ENCODE results near the gene ARMC7. TPM values are rescaled to one million over a fixed set of nuclear protein-coding genes. Genes with fewer than 3 reads are reported as not detected.

Gene ARMC7
- total RNA-seq, 4 donors from 2014 or later, result 0.29 to 9.2 (median 2.0) TPM

DNA sequence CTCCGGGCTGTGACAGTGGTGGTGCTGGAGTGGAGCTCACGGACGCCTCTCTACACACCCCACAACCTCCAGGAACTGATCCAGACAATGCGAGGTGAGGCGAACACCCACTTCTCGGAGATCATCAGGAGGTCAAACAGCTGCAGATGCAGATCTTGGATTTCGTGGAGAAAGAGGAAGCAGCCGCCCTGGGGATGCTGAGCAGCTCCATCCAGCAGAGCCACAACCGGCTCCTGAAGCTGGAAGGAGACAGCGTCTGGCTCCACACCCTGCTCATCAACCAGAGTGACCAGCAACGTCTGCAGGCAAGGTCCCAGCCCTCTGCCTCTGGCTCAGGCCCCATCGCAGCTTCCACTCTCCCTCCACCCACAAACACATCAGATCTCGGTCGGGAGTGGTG, 35.2 kb upstream of the ARMC7 start:
- intact Hi-C loops (cut with DNase I; ENCODE audit: low total_unique reads), result no loop called here
- no peak for TF ChIP-seq POLR2A (IDR thresholded peaks at IDR 0.05)
- TF ChIP-seq, protein P1, sequence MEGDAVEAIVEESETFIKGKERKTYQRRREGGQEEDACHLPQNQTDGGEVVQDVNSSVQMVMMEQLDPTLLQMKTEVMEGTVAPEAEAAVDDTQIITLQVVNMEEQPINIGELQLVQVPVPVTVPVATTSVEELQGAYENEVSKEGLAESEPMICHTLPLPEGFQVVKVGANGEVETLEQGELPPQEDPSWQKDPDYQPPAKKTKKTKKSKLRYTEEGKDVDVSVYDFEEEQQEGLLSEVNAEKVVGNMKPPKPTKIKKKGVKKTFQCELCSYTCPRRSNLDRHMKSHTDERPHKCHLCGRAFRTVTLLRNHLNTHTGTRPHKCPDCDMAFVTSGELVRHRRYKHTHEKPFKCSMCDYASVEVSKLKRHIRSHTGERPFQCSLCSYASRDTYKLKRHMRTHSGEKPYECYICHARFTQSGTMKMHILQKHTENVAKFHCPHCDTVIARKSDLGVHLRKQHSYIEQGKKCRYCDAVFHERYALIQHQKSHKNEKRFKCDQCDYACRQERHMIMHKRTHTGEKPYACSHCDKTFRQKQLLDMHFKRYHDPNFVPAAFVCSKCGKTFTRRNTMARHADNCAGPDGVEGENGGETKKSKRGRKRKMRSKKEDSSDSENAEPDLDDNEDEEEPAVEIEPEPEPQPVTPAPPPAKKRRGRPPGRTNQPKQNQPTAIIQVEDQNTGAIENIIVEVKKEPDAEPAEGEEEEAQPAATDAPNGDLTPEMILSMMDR (IDR thresholded peaks at IDR 0.05), result no peak
- Histone ChIP-seq H3K4me1 (peaks cover 0 to 5% of the 10 kb centered on the region in 2 donors), H3K27me3 (no peaks in the 10 kb centered on the region), H3K9me3 (no peaks in the 10 kb centered on the region), H3K27ac (no peak overlapping the region), H3K36me3 (no peaks in the 10 kb centered on the region), H3K4me3 (no peak overlapping the region)
- no peak for DNase-seq

GRCh38 chr17:75075597-75076336, 34.0 kb upstream of the ARMC7 start:
- Histone ChIP-seq H3K4me3 (no peak overlapping the region), H3K4me1 (peaks cover 0 to 5% of the 10 kb centered on the region in 2 donors), H3K9me3 (no peaks in the 10 kb centered on the region), H3K27ac (no peak overlapping the region), H3K36me3 (no peaks in the 10 kb centered on the region), H3K27me3 (no peaks in the 10 kb centered on the region)
- intact Hi-C loops (cut with DNase I; ENCODE audit: low total_unique reads), result no loop called here
- TF ChIP-seq POLR2A (IDR thresholded peaks at IDR 0.05), result no peak
- TF ChIP-seq, protein P1 (IDR thresholded peaks at IDR 0.05), result no peak
- DNase-seq, result no peak

GRCh38 chr17:75077072-75077495, 32.7 kb upstream of the ARMC7 start:
- intact Hi-C loops (cut with DNase I; ENCODE audit: low total_unique reads), result no loop called here

DNA sequence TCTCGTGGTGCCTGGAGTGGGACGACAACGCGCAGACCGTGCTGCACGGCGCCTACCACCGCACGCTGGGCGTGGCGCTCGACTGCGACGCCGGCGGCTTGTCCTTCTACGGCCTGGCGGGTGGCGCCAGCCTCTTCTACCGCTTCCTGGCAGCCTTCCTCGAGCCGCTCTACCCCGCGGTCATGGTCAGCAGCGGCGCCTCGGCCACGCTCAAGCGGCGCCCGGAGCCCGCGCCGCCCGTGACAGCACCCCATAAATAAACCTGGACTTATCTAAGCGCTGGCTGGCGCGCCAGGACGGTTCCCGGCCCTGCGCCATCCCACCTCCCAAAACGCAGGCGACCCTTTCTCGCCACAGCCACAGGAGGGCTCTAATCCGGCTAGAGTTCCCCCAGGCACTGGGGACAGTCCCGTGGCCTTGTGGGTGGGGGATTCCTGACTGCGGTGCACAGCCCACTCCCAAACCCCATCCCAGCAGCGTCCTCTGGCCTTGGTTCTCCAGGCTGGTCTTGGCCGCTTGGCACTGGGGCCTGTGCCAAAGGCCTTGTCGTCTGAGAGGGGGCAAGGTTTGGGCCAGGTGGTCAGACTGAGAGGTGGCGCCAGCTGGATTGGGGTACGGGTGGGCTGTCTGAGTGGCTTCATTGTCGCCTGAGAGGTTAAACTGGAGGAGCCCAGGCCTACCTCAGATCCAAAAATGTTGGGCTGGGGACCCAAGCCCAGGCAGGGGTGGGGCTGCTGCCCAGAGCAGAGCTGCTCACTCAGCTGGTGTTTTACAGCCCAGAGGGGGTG, 32.1 kb upstream of the ARMC7 start:
- H3K4me1 ChIP-seq, result peaks cover 0 to 5% of the 10 kb centered on the region in 2 donors
- H3K9me3 ChIP-seq, result no peaks in the 10 kb centered on the region
- H3K27me3 ChIP-seq, result no peaks in the 10 kb centered on the region
- peak overlapping the region; percentile 55 to 71 for H3K27ac ChIP-seq
- intact Hi-C loops (cut with DNase I; ENCODE audit: low total_unique reads), result no loop called here
- no peaks in the 10 kb centered on the region for H3K36me3 ChIP-seq
- H3K4me3 ChIP-seq, result peak overlapping the region; percentile 36 to 38
- peak in 1 of 2 donors; percentile 34 for TF ChIP-seq POLR2A (IDR thresholded peaks at IDR 0.05)
- TF ChIP-seq, protein P1 (IDR thresholded peaks at IDR 0.05), result peak in 1 of 4 experiments; percentile 20
- peak; percentile 61 to 64 for DNase-seq

More at GRCh38 chr17:75077072-75077495, 32.7 kb upstream of the ARMC7 start:
- no peak for TF ChIP-seq POLR2A (IDR thresholded peaks at IDR 0.05)
- Histone ChIP-seq H3K36me3 (no peaks in the 10 kb centered on the region), H3K4me3 (peak overlapping the region; percentile 36 to 38), H3K27ac (peak overlapping the region; percentile 55 to 71), H3K27me3 (no peaks in the 10 kb centered on the region), H3K4me1 (peaks cover 0 to 5% of the 10 kb centered on the region in 2 donors), H3K9me3 (no peaks in the 10 kb centered on the region)
- DNase-seq, result no peak

GRCh38 chr17:75078284-75079022, 31.3 kb upstream of the ARMC7 start:
- no peak overlapping the region for H3K4me3 ChIP-seq
- no peak for DNase-seq
- no peak for TF ChIP-seq POLR2A (IDR thresholded peaks at IDR 0.05)
- TF ChIP-seq, protein P1 (IDR thresholded peaks at IDR 0.05), result no peak
- no peaks in the 10 kb centered on the region for H3K9me3 ChIP-seq
- H3K36me3 ChIP-seq, result no peaks in the 10 kb centered on the region
- no peak overlapping the region for H3K27ac ChIP-seq
- intact Hi-C loops (cut with DNase I; ENCODE audit: low total_unique reads), result no loop called here
- H3K27me3 ChIP-seq, result no peaks in the 10 kb centered on the region
- H3K4me1 ChIP-seq, result peaks cover 0 to 5% of the 10 kb centered on the region in 2 donors

Data from uterus (tissue), 4 donors.